ENCODE data around the gene PYGO1. TPM values are rescaled to one million over a fixed set of nuclear protein-coding genes. Genes with fewer than 3 reads are reported as not detected.

Gene PYGO1
- total and polyA plus RNA-seq, 2 of the 8 experiments (the other 6 are each of a cell fraction or from before 2014, with no cell fraction given), result 0.50 to 1.1 TPM

DNA sequence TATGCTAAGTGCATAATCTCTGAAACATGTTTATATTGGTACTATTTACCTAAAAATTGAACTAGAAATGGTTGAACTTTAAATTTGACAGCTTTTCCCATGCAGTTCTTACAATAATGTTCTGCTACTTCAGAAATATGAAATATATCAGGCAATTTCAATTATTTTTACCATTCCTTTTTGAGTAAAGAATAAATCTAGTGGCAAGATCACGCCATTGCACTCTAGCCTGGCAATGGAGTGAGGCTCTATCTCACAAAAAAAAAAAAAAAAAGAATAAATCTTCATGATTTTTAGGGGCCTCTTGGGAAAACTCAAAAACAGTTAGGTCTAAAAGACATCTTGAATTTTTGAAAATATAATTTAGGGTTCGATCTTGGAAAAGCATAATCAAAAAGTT, 69.5 kb downstream of the PYGO1 start:
- Histone ChIP-seq H2BK12ac (ENCODE audit: low read depth, low read length) (no peak overlapping the region), H2BK120ac (replicated peaks; ENCODE audit: low read depth, low read length) (no peak overlapping the region), H3K36me3 (ENCODE audit: control insufficient read depth in 2 of 4, insufficient read depth in 4 of 4, low read length in 3 of 4) (no peaks in the 10 kb centered on the region), H4K8ac (ENCODE audit: extremely low read depth, insufficient read depth, low read length) (no peak overlapping the region), H3K27me3 (replicated peaks in 1 of 4; ENCODE audit: control insufficient read depth in 3 of 4, extremely low read depth in 1 of 4, insufficient read depth in 3 of 4, low read length in 3 of 4) (no peaks in the 10 kb centered on the region), H2AK5ac (ENCODE audit: low read depth, low read length) (no peak overlapping the region), H4K5ac (ENCODE audit: insufficient read length, low read depth, low read length) (no peak overlapping the region), H3K27ac (ENCODE audit: low read depth, low read length) (no peak overlapping the region), H4K91ac (replicated peaks; ENCODE audit: insufficient read length, low read length) (no peak overlapping the region), H3K56ac (replicated peaks; ENCODE audit: insufficient read length, low read depth, low read length) (no peak overlapping the region), H3K23me2 (ENCODE audit: low read depth, low read length) (no peaks in the 10 kb centered on the region), H2AFZ (ENCODE audit: low read length) (no peak overlapping the region), H3K4me3 (ENCODE audit: extremely low read depth in 1 of 4, insufficient read depth in 2 of 4, low read depth in 3 of 4, low read length in 4 of 4) (no peak overlapping the region), H2BK20ac (ENCODE audit: low read length) (no peak overlapping the region), H3K23ac (ENCODE audit: insufficient read length) (no peak overlapping the region), H3K18ac (ENCODE audit: extremely low read depth, low read length) (no peak overlapping the region), H2BK15ac (ENCODE audit: low read length) (no peak overlapping the region), H3K79me2 (ENCODE audit: control insufficient read depth in 1 of 2, insufficient read depth in 2 of 2, low read length in 2 of 2) (no peaks in the 10 kb centered on the region), H3K4me1 (replicated peaks in 1 of 4; ENCODE audit: control insufficient read depth in 3 of 4, insufficient read depth in 4 of 4, low read length in 3 of 4) (no peaks in the 10 kb centered on the region), H4K20me1 (replicated peaks in 1 of 2; ENCODE audit: control insufficient read depth in 1 of 2, insufficient read depth in 2 of 2, low read length in 2 of 2) (no peaks in the 10 kb centered on the region), H3K9ac (replicated peaks in 1 of 4; ENCODE audit: extremely low read depth in 1 of 4, low read depth in 3 of 4, low read length in 3 of 4) (no peak overlapping the region), H3K14ac (ENCODE audit: insufficient read length) (no peak overlapping the region), H2BK5ac (ENCODE audit: low read depth, low read length) (no peak overlapping the region), H3K79me1 (ENCODE audit: low read depth, low read length) (no peaks in the 10 kb centered on the region), H3K9me3 (ENCODE audit: insufficient read depth in 2 of 2, low read depth in 1 of 2, low read length in 1 of 2) (no peaks in the 10 kb centered on the region), H3K4ac (replicated peaks; ENCODE audit: insufficient read length, low read depth, low read length) (no peak overlapping the region), H3K4me2 (ENCODE audit: insufficient read depth in 1 of 2, low read depth in 2 of 2, low read length in 2 of 2) (no peak overlapping the region)
- FAIRE-seq (no peak), DNase-seq (ENCODE audit: low read depth in 1 of 2, low spot score in 2 of 2) (no peak)
- POLR2A ChIA-PET (ENCODE audit: partially characterized antibody), result no interaction called here
- WGBS, 2 experiments (ENCODE audit: extremely low coverage in 1 of 2, insufficient coverage in 1 of 2, insufficient read length in 1 of 2, insufficient replicate concordance in 2 of 2, low coverage in 1 of 2, low lambda C conversion rate in 2 of 2, missing lambda C conversion rate in 1 of 2), result 81% methylated on average over 2 of the region's 2 CpGs; no CpG with 5 or more reads in 1 of the 2 experiments
- CTCF ChIA-PET (ENCODE audit: partially characterized antibody), result interaction anchor here (0.7 to 8.6 kb wide), 4 partner anchors 10 to 281 kb away, joined by 3 to 111 read pairs (median 6); no protein-coding TSS in a partner anchor
- TF ChIP-seq EP300 (IDR thresholded peaks at IDR 0.05; ENCODE audit: borderline replicate concordance in 1 of 2, low read depth in 2 of 2, low read length in 2 of 2) (no peak), KDM5A (IDR thresholded peaks at IDR 0.05; ENCODE audit: low read length) (no peak), BCL11A (IDR thresholded peaks at IDR 0.05; ENCODE audit: low read depth in 2 of 2, low read length in 2 of 2) (no peak), TBP (IDR thresholded peaks at IDR 0.05; ENCODE audit: low read depth, low read length) (no peak), CBX8 (IDR thresholded peaks at IDR 0.05; ENCODE audit: borderline replicate concordance, low read depth, low read length) (no peak), SP4 (IDR thresholded peaks at IDR 0.05; ENCODE audit: low read length) (no peak), CTBP2 (IDR thresholded peaks at IDR 0.05; ENCODE audit: borderline replicate concordance, insufficient read depth, insufficient read length, low read length) (no peak), SIX5 (IDR thresholded peaks at IDR 0.05; ENCODE audit: low read depth, low read length) (no peak)
- TF ChIP-seq, protein P1, sequence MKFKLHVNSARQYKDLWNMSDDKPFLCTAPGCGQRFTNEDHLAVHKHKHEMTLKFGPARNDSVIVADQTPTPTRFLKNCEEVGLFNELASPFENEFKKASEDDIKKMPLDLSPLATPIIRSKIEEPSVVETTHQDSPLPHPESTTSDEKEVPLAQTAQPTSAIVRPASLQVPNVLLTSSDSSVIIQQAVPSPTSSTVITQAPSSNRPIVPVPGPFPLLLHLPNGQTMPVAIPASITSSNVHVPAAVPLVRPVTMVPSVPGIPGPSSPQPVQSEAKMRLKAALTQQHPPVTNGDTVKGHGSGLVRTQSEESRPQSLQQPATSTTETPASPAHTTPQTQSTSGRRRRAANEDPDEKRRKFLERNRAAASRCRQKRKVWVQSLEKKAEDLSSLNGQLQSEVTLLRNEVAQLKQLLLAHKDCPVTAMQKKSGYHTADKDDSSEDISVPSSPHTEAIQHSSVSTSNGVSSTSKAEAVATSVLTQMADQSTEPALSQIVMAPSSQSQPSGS (IDR thresholded peaks at IDR 0.05; ENCODE audit: low read length), result no peak
- TF ChIP-seq, protein P2, sequence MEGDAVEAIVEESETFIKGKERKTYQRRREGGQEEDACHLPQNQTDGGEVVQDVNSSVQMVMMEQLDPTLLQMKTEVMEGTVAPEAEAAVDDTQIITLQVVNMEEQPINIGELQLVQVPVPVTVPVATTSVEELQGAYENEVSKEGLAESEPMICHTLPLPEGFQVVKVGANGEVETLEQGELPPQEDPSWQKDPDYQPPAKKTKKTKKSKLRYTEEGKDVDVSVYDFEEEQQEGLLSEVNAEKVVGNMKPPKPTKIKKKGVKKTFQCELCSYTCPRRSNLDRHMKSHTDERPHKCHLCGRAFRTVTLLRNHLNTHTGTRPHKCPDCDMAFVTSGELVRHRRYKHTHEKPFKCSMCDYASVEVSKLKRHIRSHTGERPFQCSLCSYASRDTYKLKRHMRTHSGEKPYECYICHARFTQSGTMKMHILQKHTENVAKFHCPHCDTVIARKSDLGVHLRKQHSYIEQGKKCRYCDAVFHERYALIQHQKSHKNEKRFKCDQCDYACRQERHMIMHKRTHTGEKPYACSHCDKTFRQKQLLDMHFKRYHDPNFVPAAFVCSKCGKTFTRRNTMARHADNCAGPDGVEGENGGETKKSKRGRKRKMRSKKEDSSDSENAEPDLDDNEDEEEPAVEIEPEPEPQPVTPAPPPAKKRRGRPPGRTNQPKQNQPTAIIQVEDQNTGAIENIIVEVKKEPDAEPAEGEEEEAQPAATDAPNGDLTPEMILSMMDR (IDR thresholded peaks at IDR 0.05; ENCODE audit: control extremely low read depth in 1 of 3, insufficient read depth in 1 of 3, low read depth in 1 of 3, low read length in 3 of 3), result no peak
